Fibroblast of pulmonary artery (primary cell): ENCODE data around the gene METRNL.

ENCODE experiments used
- DNase-seq: peaks from one replicate; pipeline ENCODE4 v3.0.0-alpha.2; 2010; ENCODE audit warnings: low read depth
- H3K4me3 ChIP-seq: replicated peaks from 2 replicates; pipeline ENCODE4 v1.5.1; 2011; ENCODE audit warnings: low read depth, mild to moderate bottlenecking, control low read depth, low read length, moderate library complexity
- CTCF ChIP-seq: IDR thresholded peaks from 2 replicates; pipeline ENCODE4 v1.5.1; 2011; ENCODE audit warnings: mild to moderate bottlenecking, control low read depth, low read length, inconsistent platforms; ENCODE audit errors: missing control alignments

Gene METRNL

GRCh38 chr17:83094291-83094690, 14.9 kb downstream of the METRNL start:
- no peak overlapping the region for H3K4me3 ChIP-seq
- DNase-seq, result no peak
- no peak for TF ChIP-seq CTCF

- no peak for DNase-seq
- H3K4me3 ChIP-seq, result no peak overlapping the region
- no peak for TF ChIP-seq CTCF
Measured at GRCh38 chr17:83095016-83095415, 15.6 kb downstream of the METRNL start.

- DNase-seq, result no peak
- no peak for TF ChIP-seq CTCF
- H3K4me3 ChIP-seq, result no peak overlapping the region
Measured at GRCh38 chr17:83096401-83097224, 17.2 kb downstream of the METRNL start.

- no peak overlapping the region for H3K4me3 ChIP-seq
- TF ChIP-seq CTCF, result no peak
- no peak for DNase-seq
Measured at GRCh38 chr17:83097831-83098230, 18.4 kb downstream of the METRNL start.

GRCh38 chr17:83098241-83099085, 19.1 kb downstream of the METRNL start:
- no peak for DNase-seq
- TF ChIP-seq CTCF, result no peak
- no peak overlapping the region for H3K4me3 ChIP-seq

- no peak for DNase-seq
- no peak for TF ChIP-seq CTCF
Measured at GRCh38 chr17:83099086-83099555, 19.7 kb downstream of the METRNL start.

More at GRCh38 chr17:83099086-83099555, 19.7 kb downstream of the METRNL start:
- H3K4me3 ChIP-seq, result no peak overlapping the region
